Measurements from ENCODE around the gene BSCL2.

DNA sequence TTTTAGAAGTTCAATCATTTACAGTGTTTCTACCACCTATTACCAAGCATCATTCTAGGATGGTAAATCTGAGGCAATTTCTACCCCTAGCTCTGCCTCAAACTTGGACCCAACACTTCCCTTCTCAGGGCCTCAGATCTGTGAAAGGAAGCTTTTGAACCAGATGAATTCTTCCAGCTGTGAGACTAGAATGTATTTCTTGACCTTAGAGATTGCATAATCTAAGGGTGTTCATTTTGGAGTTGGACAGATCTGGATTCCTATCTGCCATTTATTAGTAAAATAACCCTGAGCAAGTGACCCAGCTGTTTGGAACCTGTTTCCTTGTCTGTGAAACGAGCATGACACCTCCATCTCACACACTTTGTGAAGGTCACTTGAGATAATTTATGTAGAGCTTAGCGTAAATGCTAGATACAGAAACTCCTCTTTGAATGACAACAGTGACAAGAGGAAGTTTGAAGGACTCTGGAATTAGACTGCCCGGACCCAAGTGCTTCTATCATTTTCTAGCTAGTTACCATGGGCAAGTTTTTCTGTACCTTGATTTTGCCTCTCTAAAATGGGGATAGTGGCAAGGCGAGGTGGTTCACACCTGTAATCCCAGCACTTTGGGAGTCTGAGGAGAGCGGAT lies 50.3 kb downstream of the BSCL2 start:
- no peak for TF ChIP-seq POLR2A (IDR thresholded peaks at IDR 0.05)
- TF ChIP-seq, protein P1, sequence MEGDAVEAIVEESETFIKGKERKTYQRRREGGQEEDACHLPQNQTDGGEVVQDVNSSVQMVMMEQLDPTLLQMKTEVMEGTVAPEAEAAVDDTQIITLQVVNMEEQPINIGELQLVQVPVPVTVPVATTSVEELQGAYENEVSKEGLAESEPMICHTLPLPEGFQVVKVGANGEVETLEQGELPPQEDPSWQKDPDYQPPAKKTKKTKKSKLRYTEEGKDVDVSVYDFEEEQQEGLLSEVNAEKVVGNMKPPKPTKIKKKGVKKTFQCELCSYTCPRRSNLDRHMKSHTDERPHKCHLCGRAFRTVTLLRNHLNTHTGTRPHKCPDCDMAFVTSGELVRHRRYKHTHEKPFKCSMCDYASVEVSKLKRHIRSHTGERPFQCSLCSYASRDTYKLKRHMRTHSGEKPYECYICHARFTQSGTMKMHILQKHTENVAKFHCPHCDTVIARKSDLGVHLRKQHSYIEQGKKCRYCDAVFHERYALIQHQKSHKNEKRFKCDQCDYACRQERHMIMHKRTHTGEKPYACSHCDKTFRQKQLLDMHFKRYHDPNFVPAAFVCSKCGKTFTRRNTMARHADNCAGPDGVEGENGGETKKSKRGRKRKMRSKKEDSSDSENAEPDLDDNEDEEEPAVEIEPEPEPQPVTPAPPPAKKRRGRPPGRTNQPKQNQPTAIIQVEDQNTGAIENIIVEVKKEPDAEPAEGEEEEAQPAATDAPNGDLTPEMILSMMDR (IDR thresholded peaks at IDR 0.05), result no peak
